Thymus (tissue), 11 donors: ENCODE data around the gene SUGCT. TPM values are rescaled to one million over a fixed set of nuclear protein-coding genes. Genes with fewer than 3 reads are reported as not detected.

Experiments used
- DNase-seq, 9 donors: peaks; one replicate each; pipeline ENCODE4 v3.0.0-alpha.2; 2013; ENCODE audit warnings: low spot score in 9 of 9, low read depth in 6 of 9, missing footprints in 1 of 9
- H3K27ac ChIP-seq, 2 donors: one replicate each; pipeline ENCODE4 v1.5.1; 2013; ENCODE audit warnings: control low read depth in 1 of 2, low read depth in 1 of 2, low read length in 1 of 2, mild to moderate bottlenecking in 1 of 2, moderate library complexity in 1 of 2
- H3K27me3 ChIP-seq, 2 donors: one replicate each; pipeline ENCODE4 v1.5.1; 2013; ENCODE audit warnings: low read length in 1 of 2; ENCODE audit not compliant: control insufficient read depth in 2 of 2, insufficient read depth in 1 of 2
- H3K36me3 ChIP-seq, 2 donors: one replicate each; pipeline ENCODE4 v1.5.1; 2013; ENCODE audit warnings: low read length in 1 of 2, mild to moderate bottlenecking in 1 of 2, moderate library complexity in 1 of 2; ENCODE audit not compliant: control insufficient read depth in 2 of 2, insufficient read depth in 2 of 2
- H3K4me1 ChIP-seq, 2 donors: one replicate each; pipeline ENCODE4 v1.5.1; 2013; ENCODE audit warnings: low read length in 2 of 2; ENCODE audit not compliant: control insufficient read depth in 2 of 2, insufficient read depth in 2 of 2
- H3K4me3 ChIP-seq, 2 donors: one replicate each; pipeline ENCODE4 v1.5.1; 2013; ENCODE audit warnings: low read length in 2 of 2, control low read depth in 1 of 2, mild to moderate bottlenecking in 1 of 2
- H3K9me3 ChIP-seq, 2 donors: one replicate each; pipeline ENCODE4 v1.5.1; 2013; ENCODE audit warnings: low read length in 1 of 2, mild to moderate bottlenecking in 1 of 2; ENCODE audit not compliant: control insufficient read depth in 2 of 2, insufficient read depth in 1 of 2
- WGBS: extraction: QIAGEN DNeasy Blood & Tissue Kit; methylation state at CpG from one replicate; pipeline ENCODE4 v1.1.7; 2013; 5-methylcytosine and 5-hydroxymethylcytosine counted together
- polyA plus RNA-seq: library from polyadenylated mRNA; stranded (reverse); fragments of 200-250 nt; gene quantifications from one replicate; pipeline ENCODE4 v1.2.3, GENCODE V29; 2013
- total RNA-seq: library from RNA; stranded (reverse); fragments of 120-200 nt; gene quantifications from one replicate; pipeline ENCODE4 v1.2.4, GENCODE V29; 2013
- donor health status: healthy.

The SUGCT gene
- total and polyA plus RNA-seq, 2 donors, result 1.6 to 5.5 TPM

GRCh38 chr7:40874756-40875155 lies 740.0 kb downstream of the SUGCT start:
- H3K9me3 ChIP-seq, result no peaks in the 10 kb centered on the region
- 94% methylated on average over 4 of the region's 4 CpGs for WGBS
- H3K27me3 ChIP-seq, result no peaks in the 10 kb centered on the region
- no peak overlapping the region for H3K4me3 ChIP-seq
- no peaks in the 10 kb centered on the region for H3K4me1 ChIP-seq
- no peak overlapping the region for H3K27ac ChIP-seq
- H3K36me3 ChIP-seq, result no peaks in the 10 kb centered on the region
- no peak for DNase-seq

DNA sequence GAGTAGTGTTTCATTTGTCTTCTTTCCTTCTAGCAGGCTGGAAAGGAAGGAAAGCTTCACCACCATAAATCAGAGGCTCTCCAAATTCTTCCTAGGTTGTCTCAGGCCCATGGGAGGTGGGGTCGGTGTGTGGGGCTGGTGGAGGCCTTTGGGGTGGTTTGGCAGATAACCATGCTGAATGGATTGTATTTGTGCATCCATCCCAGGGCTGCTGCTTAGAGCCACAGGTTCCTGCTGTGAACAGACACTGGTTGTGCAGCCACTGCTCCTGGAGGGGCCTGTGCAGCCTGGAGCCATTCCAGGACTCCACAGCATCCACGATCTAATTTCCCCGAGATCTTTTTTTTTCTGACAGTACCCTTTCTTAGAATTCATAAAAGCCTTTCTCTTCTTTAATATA lies 741.8 kb downstream of the SUGCT start:
- Histone ChIP-seq H3K9me3 (no peaks in the 10 kb centered on the region), H3K36me3 (no peaks in the 10 kb centered on the region), H3K27me3 (no peaks in the 10 kb centered on the region), H3K4me3 (no peak overlapping the region), H3K4me1 (no peaks in the 10 kb centered on the region), H3K27ac (no peak overlapping the region)
- DNase-seq, result no peak
- WGBS, result 96% methylated on average over 3 of the region's 3 CpGs

GRCh38 chr7:40879941-40880543 lies 745.2 kb downstream of the SUGCT start:
- 79% methylated on average over 1 of the region's 1 CpG for WGBS
- Histone ChIP-seq H3K9me3 (no peaks in the 10 kb centered on the region), H3K36me3 (no peaks in the 10 kb centered on the region), H3K27ac (no peak overlapping the region), H3K4me1 (no peaks in the 10 kb centered on the region), H3K4me3 (no peak overlapping the region), H3K27me3 (no peaks in the 10 kb centered on the region)
- no peak for DNase-seq

- DNase-seq, result no peak
- WGBS, result 51% methylated on average over 1 of the region's 1 CpG
- H3K4me3 ChIP-seq, result no peak overlapping the region
Observed at GRCh38 chr7:40880581-40880980, 745.8 kb downstream of the SUGCT start.

DNA sequence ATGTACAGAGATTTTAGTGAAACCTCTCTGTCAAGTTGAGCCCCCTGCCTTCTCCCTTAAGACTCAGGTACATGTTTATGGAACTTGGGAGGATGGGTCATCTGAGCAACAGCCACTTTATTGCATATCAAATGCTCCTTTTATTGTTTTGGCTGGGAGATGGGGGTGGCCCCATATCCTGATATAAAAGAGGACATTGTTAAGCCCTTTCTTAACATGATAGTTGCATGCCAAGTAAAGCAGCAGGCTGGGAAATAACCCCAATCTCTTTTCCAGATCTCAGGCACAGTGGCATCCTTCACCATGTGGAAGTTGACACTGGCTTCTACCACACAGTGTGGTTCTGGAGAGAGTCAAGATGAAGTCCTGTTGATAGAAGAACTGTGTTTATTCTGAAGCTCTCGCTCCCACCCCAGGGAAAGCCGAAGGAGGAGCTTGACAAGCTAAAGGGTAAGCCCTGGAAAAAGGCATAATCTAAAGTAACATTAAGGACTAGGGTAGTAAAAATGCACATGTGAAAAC lies 746.7 kb downstream of the SUGCT start:
- Histone ChIP-seq H3K36me3 (no peaks in the 10 kb centered on the region), H3K27me3 (no peaks in the 10 kb centered on the region), H3K27ac (no peak overlapping the region), H3K4me3 (no peak overlapping the region), H3K4me1 (no peaks in the 10 kb centered on the region), H3K9me3 (no peaks in the 10 kb centered on the region)
- WGBS, result 97% methylated on average over 2 of the region's 2 CpGs
- DNase-seq, result no peak

More at GRCh38 chr7:40880581-40880980, 745.8 kb downstream of the SUGCT start:
- Histone ChIP-seq H3K4me1 (no peaks in the 10 kb centered on the region), H3K27ac (no peak overlapping the region), H3K36me3 (no peaks in the 10 kb centered on the region), H3K27me3 (no peaks in the 10 kb centered on the region), H3K9me3 (no peaks in the 10 kb centered on the region)

DNA sequence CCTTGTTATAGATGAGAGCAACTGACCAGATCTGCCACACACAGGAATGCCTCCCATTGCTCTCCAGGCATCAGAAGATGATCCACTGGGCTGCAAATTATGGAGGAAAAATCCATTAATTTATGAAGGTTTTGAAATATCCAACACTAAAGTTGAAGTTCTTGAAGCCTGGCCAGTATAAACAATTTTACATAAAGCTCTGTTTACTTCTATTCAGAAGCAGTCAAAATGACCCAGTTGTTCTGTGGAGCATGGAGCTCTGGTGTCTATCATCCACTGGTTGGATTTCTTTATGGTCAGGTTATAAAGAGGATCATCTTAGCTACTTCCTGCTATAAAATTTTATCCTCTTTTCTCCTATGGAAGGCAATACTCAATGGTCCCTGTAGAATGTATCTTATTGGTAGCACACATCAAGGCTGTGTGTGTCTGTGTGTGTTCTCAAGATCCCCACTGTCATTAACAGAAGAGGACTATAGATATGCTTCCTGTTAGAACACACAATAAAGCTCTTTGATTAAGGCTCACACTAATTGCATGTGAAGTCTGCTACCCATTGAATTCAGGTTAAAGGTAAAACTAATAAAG lies 747.4 kb downstream of the SUGCT start:
- H3K9me3 ChIP-seq, result no peaks in the 10 kb centered on the region
- H3K4me3 ChIP-seq, result no peak overlapping the region
- H3K27ac ChIP-seq, result no peak overlapping the region
- no peaks in the 10 kb centered on the region for H3K27me3 ChIP-seq
- no peak for DNase-seq
- no peaks in the 10 kb centered on the region for H3K4me1 ChIP-seq
- no peaks in the 10 kb centered on the region for H3K36me3 ChIP-seq

GRCh38 chr7:40883826-40884225 lies 749.0 kb downstream of the SUGCT start:
- H3K9me3 ChIP-seq, result no peaks in the 10 kb centered on the region
- no peaks in the 10 kb centered on the region for H3K4me1 ChIP-seq
- no peak for DNase-seq

DNA sequence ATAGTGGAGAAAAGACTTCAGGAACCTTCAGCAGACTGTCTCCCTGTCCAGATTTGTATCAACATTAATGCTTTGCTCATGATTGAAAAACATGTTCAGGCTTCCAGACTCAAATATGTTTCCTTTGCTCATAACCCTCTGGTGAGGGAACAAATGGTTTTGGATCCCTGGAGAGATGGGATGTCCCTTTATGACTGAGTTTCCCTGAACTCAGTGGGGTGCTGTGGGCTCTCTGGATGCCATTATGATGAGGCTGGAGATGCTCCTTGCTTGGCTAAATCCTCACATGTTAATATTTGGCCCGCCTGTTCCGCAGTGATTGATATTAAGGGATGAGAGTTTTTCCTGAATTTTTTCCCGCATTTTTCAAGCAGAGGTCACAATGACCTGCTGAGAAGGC lies 749.4 kb downstream of the SUGCT start:
- no peaks in the 10 kb centered on the region for H3K36me3 ChIP-seq
- no peaks in the 10 kb centered on the region for H3K27me3 ChIP-seq
- 76% methylated on average over 3 of the region's 3 CpGs for WGBS
- H3K4me3 ChIP-seq, result no peak overlapping the region
- no peaks in the 10 kb centered on the region for H3K9me3 ChIP-seq
- H3K27ac ChIP-seq, result no peak overlapping the region
- H3K4me1 ChIP-seq, result no peaks in the 10 kb centered on the region
- no peak for DNase-seq

More at GRCh38 chr7:40883826-40884225, 749.0 kb downstream of the SUGCT start:
- H3K36me3 ChIP-seq, result no peaks in the 10 kb centered on the region
- no peak overlapping the region for H3K27ac ChIP-seq
- H3K4me3 ChIP-seq, result no peak overlapping the region
- no peaks in the 10 kb centered on the region for H3K27me3 ChIP-seq

DNA sequence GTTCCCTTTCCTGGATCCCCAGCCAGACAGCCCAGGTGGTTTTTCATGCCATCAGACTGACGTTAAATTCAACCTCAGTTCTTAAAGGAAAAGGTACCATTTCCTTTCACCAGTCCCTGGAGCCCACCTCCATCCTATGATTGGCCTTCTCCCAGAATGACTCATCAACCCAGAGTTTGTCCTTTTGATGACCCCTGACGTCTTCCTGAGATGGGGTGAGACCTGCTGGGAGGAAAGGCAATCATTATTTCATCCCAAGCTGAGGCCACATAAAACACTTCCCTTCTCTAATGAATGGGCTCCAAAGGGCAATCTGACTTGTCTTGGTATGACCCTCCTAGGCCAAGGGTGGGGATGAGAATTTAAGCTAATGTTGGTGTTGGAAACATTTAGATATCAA lies 750.7 kb downstream of the SUGCT start:
- no peaks in the 10 kb centered on the region for H3K27me3 ChIP-seq
- no peak overlapping the region for H3K27ac ChIP-seq
- no peaks in the 10 kb centered on the region for H3K4me1 ChIP-seq
- H3K9me3 ChIP-seq, result peaks cover 0 to 3% of the 10 kb centered on the region in 2 donors
- H3K36me3 ChIP-seq, result no peaks in the 10 kb centered on the region
- no peak for DNase-seq
- H3K4me3 ChIP-seq, result no peak overlapping the region
- WGBS, result 62% methylated on average over 2 of the region's 2 CpGs
